Cerebellar nuclear complex (tissue), 1 donor: ENCODE measurements around the gene NOTCH2.

Experiments used
- DNase-seq, 2 experiments: peaks; one replicate each; lab custom pipeline; 2025; lab: John Stamatoyannopoulos, UW

The NOTCH2 gene

DNA sequence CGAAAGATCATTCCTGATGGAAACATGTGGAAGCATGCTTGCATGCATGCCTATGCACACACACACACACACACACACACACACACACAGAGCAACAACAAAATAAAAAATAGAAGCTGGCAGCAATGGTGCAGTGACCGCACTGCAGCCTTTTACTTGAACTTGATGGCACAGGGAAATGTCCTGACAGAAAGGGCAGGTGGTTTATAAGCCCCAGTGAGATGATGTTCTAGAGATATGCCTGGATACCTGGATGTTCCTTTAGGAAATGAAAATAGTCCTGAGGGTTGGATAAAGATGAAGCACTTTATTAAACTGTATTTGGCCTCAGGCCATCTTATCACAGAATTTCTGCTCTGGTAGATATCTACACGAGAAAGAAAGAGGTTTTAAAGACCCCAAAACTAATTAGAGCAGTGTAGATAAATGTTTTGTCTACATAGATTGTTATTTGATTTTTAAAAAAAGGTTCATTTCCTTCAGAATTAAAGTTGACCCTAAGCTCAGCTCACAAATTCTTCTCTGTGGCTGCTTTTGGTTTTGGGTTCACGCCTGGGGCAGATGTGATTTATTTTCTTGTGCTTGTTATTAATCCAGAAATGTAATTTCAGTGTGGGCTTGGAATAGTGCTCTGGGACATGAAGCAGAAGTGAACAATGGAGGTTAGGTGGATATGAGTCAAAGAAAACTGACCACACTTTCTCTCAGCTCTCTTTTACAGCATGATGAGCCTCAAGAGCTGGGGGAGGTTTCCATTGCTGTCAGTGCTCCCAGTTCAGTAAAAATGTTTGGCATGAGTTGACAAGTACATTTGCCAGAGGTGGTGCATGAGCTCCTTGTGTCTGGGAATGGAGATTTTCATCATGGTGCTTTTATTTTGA lies 196.1 kb downstream of the NOTCH2 start:
- DNase-seq: no peak

DNA sequence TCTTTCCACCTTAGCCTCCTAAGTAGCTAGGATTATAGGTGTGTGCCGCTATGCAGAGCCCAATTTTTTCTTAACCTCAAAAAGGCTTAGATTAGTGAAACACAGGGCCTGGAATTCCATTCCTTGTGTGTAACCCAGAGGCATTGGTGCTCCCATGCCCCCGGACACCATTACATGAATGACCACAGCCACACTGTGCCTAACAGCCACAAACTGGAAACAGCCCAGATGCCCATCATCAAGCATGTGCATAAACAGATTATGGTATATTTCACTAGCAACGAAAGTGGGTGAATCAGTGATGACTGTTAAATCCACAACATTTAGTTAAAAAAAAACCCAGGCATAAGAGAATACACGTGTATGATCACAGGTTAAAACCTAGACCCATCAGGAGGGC lies 197.6 kb downstream of the NOTCH2 start:
- DNase-seq: no peak

DNA sequence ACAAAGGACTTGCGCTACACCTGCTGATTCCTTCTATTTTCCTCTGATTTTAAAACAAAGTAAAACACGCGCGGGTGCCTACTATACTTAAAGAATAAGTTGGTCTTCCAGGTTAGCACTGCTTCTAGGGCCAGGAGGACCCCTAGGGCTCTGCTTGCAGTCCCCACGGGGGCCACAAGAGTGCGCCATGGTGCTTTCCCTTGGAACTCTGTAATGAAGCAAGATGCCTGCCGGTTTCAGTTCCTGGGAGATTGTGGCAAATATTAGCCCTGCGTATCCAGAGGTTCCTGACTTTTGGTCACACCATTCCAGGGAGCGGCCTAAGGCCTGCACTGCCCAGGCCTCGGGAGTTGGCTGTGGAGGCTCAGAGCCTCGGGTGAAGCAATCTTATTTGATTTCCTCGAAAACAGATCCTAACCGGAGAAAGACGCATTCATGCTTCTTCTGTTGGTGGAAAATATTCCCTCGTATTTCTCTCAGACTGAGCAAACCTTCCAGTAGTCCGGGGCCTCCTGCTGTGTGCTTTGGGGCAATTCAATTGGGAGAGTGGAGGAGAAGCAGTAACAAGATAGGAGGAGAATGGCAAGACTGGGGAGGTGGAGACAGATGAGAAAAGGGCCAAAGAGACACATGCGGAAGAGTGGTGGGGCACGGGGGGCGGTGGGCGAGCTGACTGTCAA lies 198.4 kb downstream of the NOTCH2 start:
- DNase-seq: no peak

DNA sequence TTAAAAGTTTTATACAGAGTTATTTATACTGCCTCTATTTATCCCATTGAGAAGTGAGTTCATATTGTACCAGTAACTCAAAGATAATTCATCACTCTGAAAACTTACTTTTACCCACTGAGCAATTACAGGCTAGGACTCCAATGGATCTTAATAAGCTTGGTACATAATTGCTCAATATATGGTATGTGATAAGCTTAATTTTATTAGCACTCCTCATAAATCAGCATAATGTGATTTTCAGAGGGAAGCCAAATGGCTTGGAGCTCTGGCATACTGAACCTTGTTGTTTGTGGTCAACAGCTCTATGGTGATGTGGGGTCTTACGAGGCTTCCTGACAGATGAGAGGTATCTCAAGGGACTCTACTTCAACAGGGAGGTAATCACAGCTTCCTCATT lies 199.5 kb downstream of the NOTCH2 start:
- no peak for DNase-seq

DNA sequence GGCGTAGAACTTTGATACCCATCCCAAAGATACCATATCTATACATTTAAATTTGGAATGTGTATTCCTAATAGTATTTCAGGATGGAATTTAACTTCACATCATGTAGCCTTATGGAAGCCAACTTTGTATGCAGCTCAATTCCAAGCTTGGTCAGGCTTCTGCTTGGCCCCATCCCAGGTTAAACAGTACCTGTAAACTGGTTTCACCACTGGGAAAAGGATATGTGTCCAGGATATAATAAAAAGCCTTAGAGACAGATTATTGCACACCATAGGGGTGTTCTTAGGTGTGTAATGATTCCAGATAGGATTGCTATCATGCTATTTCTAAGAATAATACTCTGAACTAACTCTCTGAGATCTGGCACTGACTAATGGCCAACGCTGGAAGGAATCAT lies 201.3 kb downstream of the NOTCH2 start:
- DNase-seq: no peak

DNA sequence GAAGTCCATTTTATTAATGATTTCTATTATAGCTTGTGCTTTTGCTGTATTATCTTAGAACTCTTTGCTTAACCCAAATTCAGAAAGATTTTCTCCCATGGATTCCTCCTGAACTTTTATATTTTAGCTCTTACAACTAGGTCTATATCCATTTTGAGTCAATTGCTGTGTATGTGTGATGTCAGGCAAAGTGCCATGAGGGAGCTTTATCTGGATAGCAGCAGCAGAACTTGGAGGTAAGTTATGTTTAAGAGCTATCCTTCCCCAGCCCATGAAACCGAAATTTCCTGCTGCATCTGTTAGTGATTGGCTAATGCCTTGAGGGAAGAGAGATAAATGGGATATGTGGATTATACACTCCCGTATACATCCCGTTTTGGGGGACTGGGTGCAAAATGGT lies 203.0 kb downstream of the NOTCH2 start:
- DNase-seq: no peak

DNA sequence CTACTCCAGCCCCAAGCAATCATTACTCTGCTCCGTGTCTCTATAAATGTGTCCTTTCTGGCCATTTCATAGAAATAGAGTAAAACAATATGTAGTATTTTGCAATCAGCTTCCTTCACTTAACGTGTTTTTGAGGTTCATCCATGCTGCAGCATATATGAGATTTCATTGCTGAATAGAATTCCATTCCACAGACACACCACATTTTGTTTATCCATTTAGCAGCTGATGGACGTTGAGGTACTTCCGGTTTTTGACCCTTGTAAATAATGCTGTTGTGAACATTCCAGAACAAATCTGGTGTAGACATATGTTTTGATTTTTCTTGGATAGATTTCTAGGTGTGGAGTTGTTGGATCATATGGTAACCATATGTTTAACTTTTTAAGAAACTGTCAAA lies 203.8 kb downstream of the NOTCH2 start:
- DNase-seq: no peak

DNA sequence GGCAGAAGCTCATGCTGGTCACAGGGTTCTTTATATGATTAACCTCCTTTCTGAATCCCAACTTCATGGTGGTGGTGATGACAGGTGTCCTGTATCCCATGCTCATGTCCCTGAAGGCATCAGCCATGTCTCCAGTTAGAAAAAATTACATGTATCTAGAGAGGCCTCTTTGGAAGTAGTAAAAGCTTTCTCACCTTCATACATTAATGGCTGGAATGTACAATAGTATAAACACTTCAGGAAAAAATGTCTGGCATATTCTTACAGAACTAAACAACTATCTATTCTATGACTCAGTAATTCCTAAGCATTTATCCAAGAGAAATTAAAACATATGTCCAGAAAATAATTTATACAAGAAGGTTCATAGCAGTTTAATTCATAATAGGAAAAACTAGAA lies 207.2 kb downstream of the NOTCH2 start:
- DNase-seq: no peak
